Endothelial cell of umbilical vein (primary cell): Measurements from ENCODE around the gene AGMO. TPM values are rescaled to one million over a fixed set of nuclear protein-coding genes. Genes with fewer than 3 reads are reported as not detected.

ENCODE experiments used
- BruUV-seq: library from RNA; stranded (reverse); fragments of 400-500 nt; replicated peaks from 2 replicates; lab custom pipeline; 2021; lab: Mats Ljungman, UMichigan
- CTCF ChIA-PET: fragments of 300-600, 350-600 bp; sonication (Branson Sonifier 250); formaldehyde crosslinking; loops from one replicate; lab custom pipeline; 2021; ENCODE audit warnings: antibody characterized with exemption, inconsistent platforms; lab: Charles Lee
- POLR2A ChIA-PET: fragments of 300-600, 350-600 bp; sonication (Branson Sonifier 250); formaldehyde crosslinking; loops from one replicate; lab custom pipeline; 2021; ENCODE audit warnings: antibody characterized with exemption, inconsistent platforms; lab: Charles Lee
- DNase-seq: peaks from one replicate; pipeline ENCODE4 v3.0.0-alpha.2; 2011; ENCODE audit warnings: low read depth, low spot score
- FAIRE-seq: peaks from 2 replicates; lab custom pipeline; 2011; peaks lifted over from hg19 to GRCh38; lab: Jason Lieb, UNC
- H2AFZ ChIP-seq: 2 replicates; pipeline ENCODE4 v1.6.0; 2012; ENCODE audit warnings: low read depth, low read length, control low read depth, inconsistent platforms
- H3K27ac ChIP-seq: 2 replicates; pipeline ENCODE4 v1.5.1; 2011; ENCODE audit warnings: low read depth, mild to moderate bottlenecking, control low read depth, low read length, moderate library complexity; ENCODE audit not compliant: insufficient read depth
- H3K27me3 ChIP-seq, 2 experiments: 2 replicates each; pipeline versions ENCODE4 v1.6.0 to v1.6.1; 2011; ENCODE audit warnings: low read length in 2 of 2, mixed read lengths in 1 of 2; ENCODE audit not compliant: control insufficient read depth in 2 of 2, insufficient read depth in 2 of 2
- H3K36me3 ChIP-seq, 2 experiments: 2 replicates in 1 of 2; 3 replicates in 1 of 2; pipeline ENCODE4 v1.5.1; 2011; ENCODE audit warnings: low read length in 2 of 2, mild to moderate bottlenecking in 1 of 2, moderate library complexity in 1 of 2; ENCODE audit not compliant: control insufficient read depth in 2 of 2, insufficient read depth in 2 of 2; ENCODE audit errors: extremely low read depth in 1 of 2
- H3K4me1 ChIP-seq: 3 replicates; pipeline ENCODE4 v1.5.1; 2011; ENCODE audit warnings: mild to moderate bottlenecking, low read length; ENCODE audit not compliant: control insufficient read depth, insufficient read depth; ENCODE audit errors: extremely low read depth
- H3K4me2 ChIP-seq: 2 replicates; pipeline ENCODE4 v1.6.1; 2011; ENCODE audit warnings: low read length, control low read depth, mixed read lengths; ENCODE audit not compliant: insufficient read depth
- H3K4me3 ChIP-seq, 3 experiments: fragments of 200-600 bp in 1 of 3; sonication (generic), shearing (Covaris generic) in 1 of 3; replicated peaks in 1 of 3; 2 replicates each; pipeline ENCODE4 v1.5.1; 2011 to 2016; ENCODE audit warnings: control low read depth in 3 of 3, low read length in 3 of 3, mild to moderate bottlenecking in 2 of 3, inconsistent platforms in 1 of 3, low read depth in 1 of 3, moderate library complexity in 1 of 3; ENCODE audit not compliant: insufficient read depth in 1 of 3
- H3K79me2 ChIP-seq: 2 replicates; pipeline ENCODE4 v1.6.0; 2012; ENCODE audit warnings: low read length, inconsistent platforms; ENCODE audit not compliant: control insufficient read depth, insufficient read depth
- H3K9ac ChIP-seq: replicated peaks from 2 replicates; pipeline ENCODE3; 2011; ENCODE audit warnings: low read length, control low read depth; ENCODE audit not compliant: insufficient read depth; ENCODE audit errors: extremely low read depth
- H3K9me1 ChIP-seq: replicated peaks from 3 replicates; pipeline ENCODE4 v1.6.0; 2011; ENCODE audit warnings: mild to moderate bottlenecking, low read length; ENCODE audit not compliant: control insufficient read depth, insufficient read depth; ENCODE audit errors: extremely low read depth
- H3K9me3 ChIP-seq: replicated peaks from 2 replicates; pipeline ENCODE4 v1.5.1; 2012; ENCODE audit warnings: low read length, inconsistent platforms; ENCODE audit not compliant: control insufficient read depth, insufficient read depth
- H4K20me1 ChIP-seq: replicated peaks from 2 replicates; pipeline ENCODE3; 2011; ENCODE audit warnings: mild to moderate bottlenecking, low read length; ENCODE audit not compliant: control insufficient read depth, insufficient read depth; ENCODE audit errors: extremely low read depth
- CTCF ChIP-seq, 2 donors: IDR thresholded peaks; 1 replicate in 1 of 2; 2 replicates in 1 of 2; pipeline ENCODE4 v1.5.1; 2011; ENCODE audit warnings: low read length in 2 of 2, mild to moderate bottlenecking in 2 of 2, moderate library complexity in 2 of 2, control low read depth in 1 of 2, inconsistent platforms in 1 of 2, low read depth in 1 of 2; ENCODE audit not compliant: insufficient read depth in 1 of 2; ENCODE audit errors: extremely low read depth in 1 of 2
- EZH2 ChIP-seq: IDR thresholded peaks from 2 replicates; pipeline ENCODE4 v1.6.1; 2012; ENCODE audit warnings: borderline replicate concordance, low read depth, mild to moderate bottlenecking, moderate library complexity, low read length, inconsistent platforms; ENCODE audit not compliant: severe bottlenecking
- FOS ChIP-seq: IDR thresholded peaks from 2 replicates; pipeline ENCODE4 v1.6.1; 2011; ENCODE audit warnings: mild to moderate bottlenecking, low read length, moderate library complexity, borderline replicate concordance; ENCODE audit not compliant: insufficient read depth
- GATA2 ChIP-seq: IDR thresholded peaks from 2 replicates; pipeline ENCODE4 v1.7.0; 2011; ENCODE audit warnings: low read depth, mild to moderate bottlenecking, moderate library complexity, mixed read lengths, low read length; ENCODE audit not compliant: insufficient read length, insufficient read depth
- JUN ChIP-seq: IDR thresholded peaks from 2 replicates; pipeline ENCODE4 v1.6.1; 2011; ENCODE audit warnings: borderline replicate concordance, low read depth; ENCODE audit not compliant: insufficient read length, insufficient read depth
- MAX ChIP-seq: IDR thresholded peaks from 2 replicates; pipeline ENCODE4 v1.6.1; 2011; ENCODE audit not compliant: insufficient read depth, insufficient read length
- MYC ChIP-seq: IDR thresholded peaks from one replicate; pipeline ENCODE4 v1.6.1; 2011; ENCODE audit warnings: mild to moderate bottlenecking, low read depth, low read length
- POLR2A ChIP-seq: IDR thresholded peaks from 2 replicates; pipeline ENCODE4 v1.6.1; 2012; ENCODE audit warnings: low read depth, mild to moderate bottlenecking, control low read depth, low read length
- POLR2AphosphoS5 ChIP-seq: IDR thresholded peaks from 2 replicates; pipeline ENCODE4 v1.6.1; 2012; ENCODE audit warnings: low read depth, mild to moderate bottlenecking, control low read depth, low read length, moderate library complexity; ENCODE audit not compliant: insufficient read depth
- dilution Hi-C: fragments of 300-500 bp; cut with MboI; formaldehyde crosslinking; loops from one replicate; pipeline ENCODE4 v1.15.0; 2019; ENCODE audit warnings: low sequenced_read_pairs; ENCODE audit not compliant: extremely low pct_ligation_motif_present
- intact Hi-C: fragments of 100-400 bp; cut with micrococcal nuclease; formaldehyde crosslinking; loops from one replicate; pipeline ENCODE4 v1.10.0; 2022
- polyA plus RNA-seq, 4 experiments: library from polyadenylated mRNA; depleted of rRNA in 3 of 4; stranded (reverse) in 3 of 4; unstranded in 1 of 4; fragments of >200 nt; gene quantifications; 2 replicates each; pipeline versions ENCODE4 v1.2.1 to v1.2.3, GENCODE V29; 2011 to 2012; ENCODE audit warnings: missing spikeins in 1 of 4
- total RNA-seq: library from RNA; stranded (reverse); gene quantifications from 2 replicates; pipeline ENCODE4 v1.2.3, GENCODE V29; 2021

Gene AGMO
- total and polyA plus RNA-seq, 2 donors (not counting 3 experiments of a cell fraction or from before 2014, with no cell fraction given) = 0.23 to 0.40 TPM

- Histone ChIP-seq H3K4me3 (no peak overlapping the region), H3K27ac (no peak overlapping the region), H3K9me1 (no peaks in the 10 kb centered on the region), H4K20me1 (no peaks in the 10 kb centered on the region), H3K4me2 (no peak overlapping the region), H3K9ac (no peak overlapping the region), H3K27me3 (no peaks in the 10 kb centered on the region), H3K36me3 (no peaks in the 10 kb centered on the region), H2AFZ (no peak overlapping the region), H3K9me3 (no peaks in the 10 kb centered on the region), H3K79me2 (no peaks in the 10 kb centered on the region), H3K4me1 (no peaks in the 10 kb centered on the region)
- BruUV-seq = no TSS peak
- dilution Hi-C loops (no loop called here), intact Hi-C loops (no loop called here)
- CTCF ChIA-PET = interaction anchor here (0.9 to 1.0 kb wide), 2 partner anchors 9 to 10 kb away, joined by 3 read pairs; no protein-coding TSS in a partner anchor
- TF ChIP-seq MAX (no peak), FOS (no peak), POLR2AphosphoS5 (no peak), GATA2 (no peak), MYC (no peak), JUN (no peak), EZH2 (no peak), CTCF (IDR thresholded peaks at IDR 0.05; ENCODE audit: extremely low read depth in 1 of 2, insufficient read depth in 1 of 2, low read depth in 1 of 2, low read length in 2 of 2) (no peak), POLR2A (no peak)
- DNase-seq = no peak
- POLR2A ChIA-PET = no interaction called here
- FAIRE-seq = no peak
Measured at GRCh38 chr7:15470825-15471668, 90.8 kb downstream of the AGMO start.
